Measurements from ENCODE around the gene SRRM3.

DNA sequence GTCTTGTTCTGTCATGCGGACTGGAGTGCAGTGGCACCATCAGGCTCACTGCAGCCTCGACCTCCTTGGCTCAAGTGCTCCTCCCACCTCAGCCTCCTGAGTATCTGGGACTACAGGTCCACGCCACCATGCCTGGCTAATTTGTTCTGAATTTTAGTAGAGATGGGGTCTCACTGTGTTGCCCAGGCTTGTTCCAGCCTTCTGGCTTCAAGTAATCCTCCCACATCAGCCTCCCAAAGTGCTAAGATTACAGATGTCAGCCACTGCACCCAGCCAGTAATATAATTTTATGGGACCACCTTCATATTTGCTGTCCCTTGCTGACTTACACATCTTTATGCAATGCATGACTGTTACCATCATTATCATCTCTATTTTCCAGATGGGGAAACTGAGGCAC lies 99.3 kb downstream of the SRRM3 start:
- TF ChIP-seq POLR2AphosphoS5 (IDR thresholded peaks at IDR 0.05; ENCODE audit: low read depth, low read length) (no peak), POLR2A (IDR thresholded peaks at IDR 0.05; ENCODE audit: low read depth, low read length) (no peak), SPI1 (IDR thresholded peaks at IDR 0.05; ENCODE audit: low read depth, low read length) (no peak), TAF1 (IDR thresholded peaks at IDR 0.05; ENCODE audit: low read depth, low read length) (no peak), POU2F2 (IDR thresholded peaks at IDR 0.05; ENCODE audit: low read depth, low read length) (no peak)

Data from GM12891 (cell line).